ENCODE measurements around the gene MPDZ.

Gene MPDZ

DNA sequence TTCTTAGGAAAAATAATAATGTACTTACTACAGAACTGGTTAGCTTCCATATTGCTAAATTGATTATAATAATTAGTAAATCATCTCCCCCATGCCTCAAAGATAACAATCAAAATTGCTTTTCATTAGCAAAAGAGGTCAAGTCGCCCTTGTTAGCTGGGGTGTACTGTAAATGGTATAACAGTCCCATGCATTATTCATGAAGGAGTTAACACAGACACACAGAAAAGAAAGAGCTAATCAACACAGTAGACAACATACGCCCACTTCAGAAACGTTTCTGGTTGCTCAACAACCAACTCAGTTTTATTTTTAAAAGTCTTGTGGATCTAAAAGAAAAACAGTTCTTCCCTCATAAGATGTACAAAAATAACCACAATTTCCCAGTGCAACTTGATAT lies 100.2 kb downstream of the MPDZ start:
- DNase-seq: no peak

DNA sequence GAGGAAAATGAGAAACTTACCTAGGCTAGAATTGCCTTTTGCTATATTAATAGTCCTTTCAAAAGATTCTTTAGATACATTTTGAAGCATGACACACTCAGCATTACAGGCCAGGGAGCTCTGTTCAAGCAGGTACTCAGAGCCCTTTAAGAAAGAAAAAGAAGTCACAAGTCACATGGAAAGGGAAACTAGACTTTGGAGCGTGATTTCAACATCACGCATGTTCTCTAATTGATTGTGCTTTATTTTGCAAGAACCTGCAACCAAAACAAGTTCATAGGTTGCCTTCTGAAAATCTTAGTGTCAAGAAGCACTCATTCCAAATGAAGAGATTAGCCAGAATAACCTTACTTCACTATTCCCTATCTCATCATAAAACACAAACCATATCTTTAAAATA lies 103.8 kb downstream of the MPDZ start:
- DNase-seq: no peak

DNA sequence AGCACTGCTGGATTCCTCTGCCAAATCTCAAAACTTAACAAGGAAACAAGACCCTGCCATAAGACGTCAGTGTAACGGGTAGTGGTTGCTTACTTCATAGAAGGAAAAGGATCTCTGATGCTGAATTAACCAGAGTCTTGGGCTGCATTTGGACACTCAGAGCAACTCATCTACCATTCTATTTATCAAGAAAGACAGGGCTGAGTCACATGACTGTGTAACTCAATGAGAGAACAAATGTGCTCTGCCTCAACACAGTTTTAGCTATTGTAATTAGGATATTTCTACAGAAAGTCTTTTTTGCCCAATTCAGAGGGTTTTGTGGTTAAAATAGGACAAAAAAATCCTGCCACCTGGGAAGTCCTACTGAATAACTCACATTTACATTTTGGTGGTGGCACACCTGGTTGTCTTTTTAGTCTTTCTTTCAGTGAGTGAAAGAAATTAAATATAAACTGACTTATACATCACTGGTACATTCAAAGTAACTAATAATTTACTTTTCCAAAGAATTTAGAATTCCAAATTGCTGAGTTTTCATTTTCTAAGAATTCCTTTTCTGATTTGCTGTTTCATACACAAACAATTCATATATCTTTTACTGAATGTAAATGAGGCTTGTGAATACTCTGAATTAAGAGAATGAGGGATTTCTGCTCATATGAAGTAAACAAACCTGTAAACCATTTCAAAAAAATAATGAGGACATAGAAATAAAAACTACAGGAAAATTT lies 104.4 kb downstream of the MPDZ start:
- no peak for DNase-seq

GRCh38 chr9:13173553-13173952 lies 105.9 kb downstream of the MPDZ start:
- DNase-seq: no peak

GRCh38 chr9:13171261-13171660 lies 108.2 kb downstream of the MPDZ start:
- no peak for DNase-seq

DNA sequence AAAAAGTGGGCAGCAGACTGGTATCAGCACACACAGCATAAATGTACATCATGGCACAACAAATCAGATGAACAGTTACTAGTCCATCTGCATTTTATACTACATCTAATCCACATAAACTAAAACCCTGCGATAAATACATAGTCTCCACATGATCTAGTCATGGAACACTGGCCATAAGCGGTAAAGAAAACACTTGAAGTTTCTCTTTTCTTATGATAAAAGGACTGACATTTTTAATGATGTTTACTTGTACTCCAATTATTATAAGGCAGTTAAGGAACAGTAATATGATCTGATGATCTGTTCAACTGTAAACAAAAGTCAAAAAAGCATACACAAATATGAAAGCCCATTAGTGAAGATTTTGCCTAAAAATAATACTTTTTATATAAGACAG lies 112.5 kb downstream of the MPDZ start:
- DNase-seq: no peak

DNA sequence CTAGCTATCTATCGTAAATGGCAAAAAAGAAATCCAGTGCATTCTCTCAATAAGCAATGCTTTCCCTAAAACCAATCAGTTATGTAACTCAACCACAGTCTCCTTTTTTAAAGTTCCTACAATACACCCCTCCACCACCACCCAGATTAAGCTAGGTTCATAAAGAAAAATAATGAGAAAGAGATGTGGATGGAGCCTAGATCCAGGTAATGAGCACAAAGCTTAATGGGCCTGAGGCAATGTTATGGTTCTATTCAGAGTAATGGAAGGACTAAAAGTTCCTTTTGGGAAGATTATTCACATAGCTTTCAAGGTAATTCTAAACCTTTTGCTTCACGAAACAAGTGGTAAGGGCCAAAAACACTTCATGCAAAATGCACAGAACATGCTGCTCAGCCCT lies 113.5 kb downstream of the MPDZ start:
- no peak for DNase-seq

GRCh38 chr9:13165236-13165945 lies 114.1 kb downstream of the MPDZ start:
- no peak for DNase-seq

DNA sequence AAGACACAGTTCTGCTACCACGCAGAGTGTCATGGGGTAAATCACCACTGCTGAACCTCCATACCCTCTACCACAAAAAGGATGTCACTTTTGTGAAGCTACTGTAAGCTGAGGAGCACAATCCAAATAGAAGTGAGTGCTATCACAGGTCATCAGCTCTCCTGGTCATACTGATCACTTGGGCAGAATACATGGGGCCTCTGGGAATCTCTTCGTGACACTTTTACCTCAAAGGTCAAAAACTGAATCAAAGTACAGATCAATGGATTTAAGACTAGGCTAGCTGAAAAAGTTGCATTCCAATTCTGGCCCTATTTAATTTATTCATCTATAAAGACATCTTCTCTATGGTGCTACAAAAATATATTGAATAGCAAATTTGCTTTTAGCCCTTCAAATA lies 115.5 kb downstream of the MPDZ start:
- DNase-seq: no peak

DNA sequence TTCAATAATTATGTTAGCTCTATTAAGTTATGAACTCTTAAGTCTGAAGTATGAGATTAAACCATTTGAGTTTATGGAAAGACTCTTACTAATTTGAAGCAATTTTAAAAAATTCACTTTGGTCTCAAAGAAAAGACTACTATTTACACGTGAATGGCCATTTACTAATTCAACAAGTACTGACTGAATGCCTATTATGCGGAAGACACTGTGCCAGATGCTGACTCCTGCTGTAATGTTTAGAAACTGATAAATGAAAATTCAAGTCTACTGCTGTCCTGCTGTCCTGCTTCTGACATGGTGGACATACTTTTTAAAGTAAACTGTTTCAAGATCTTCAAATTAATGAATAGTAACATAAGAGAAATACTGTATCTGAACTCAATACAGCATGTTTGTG lies 116.2 kb downstream of the MPDZ start:
- no peak for DNase-seq

GRCh38 chr9:13160051-13160450 lies 119.4 kb downstream of the MPDZ start:
- DNase-seq: no peak

DNA sequence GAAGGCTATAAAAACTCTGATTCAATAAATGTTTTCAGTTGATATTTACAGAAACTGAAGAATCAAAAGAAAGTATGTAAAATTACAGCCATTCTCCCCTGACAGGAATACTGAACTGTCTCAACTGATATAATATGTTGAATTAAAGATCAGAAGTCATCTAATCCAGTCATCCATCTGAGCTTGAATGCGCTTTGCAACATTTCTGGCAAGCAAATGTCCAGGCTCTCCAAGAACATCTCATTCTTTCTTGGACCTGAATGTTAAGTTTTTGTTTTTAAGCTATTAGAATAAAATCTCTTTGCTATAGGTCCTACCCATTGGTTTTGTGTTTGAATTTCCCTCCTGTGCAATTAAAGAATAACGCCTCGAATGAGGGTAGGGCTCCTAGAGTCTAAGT lies 120.5 kb downstream of the MPDZ start:
- DNase-seq: no peak

DNA sequence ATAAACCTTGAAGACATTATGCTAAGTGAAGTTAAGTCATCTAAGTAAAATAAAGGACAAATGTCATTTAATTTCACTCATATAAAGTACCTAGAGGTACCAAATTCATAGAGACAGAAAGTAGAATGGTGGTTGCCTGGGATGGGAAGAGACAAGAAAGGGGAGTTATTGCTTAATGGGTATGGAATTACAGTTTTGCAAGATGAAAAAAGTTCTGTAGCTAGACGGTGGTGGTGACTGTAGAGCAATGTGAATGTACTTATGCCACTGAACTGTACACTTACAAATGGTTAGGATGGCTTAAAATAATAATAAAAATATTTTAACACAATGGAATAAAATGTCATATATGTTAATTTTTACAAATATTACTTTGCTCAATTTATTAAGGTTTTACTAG lies 128.0 kb downstream of the MPDZ start:
- DNase-seq: no peak

DNA sequence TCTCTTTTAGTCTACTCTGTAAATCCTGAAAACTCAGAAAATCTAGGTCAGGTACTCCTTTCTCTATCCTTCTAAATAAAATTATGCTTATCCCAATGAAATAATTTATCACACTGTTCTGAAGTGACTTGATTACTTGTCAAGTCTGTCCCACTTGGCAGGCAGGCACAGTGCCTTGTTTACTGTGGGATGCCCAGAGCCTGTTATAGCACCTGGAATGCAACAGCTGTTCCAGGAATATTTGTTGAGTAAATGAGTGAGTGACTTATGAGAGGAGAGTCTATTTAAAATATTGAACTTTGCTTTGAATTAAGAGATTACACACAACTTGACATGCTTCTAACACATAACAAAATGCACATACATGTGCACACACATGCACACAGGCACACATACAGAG lies 130.0 kb downstream of the MPDZ start:
- DNase-seq: no peak

GRCh38 chr9:13146840-13147239 lies 132.7 kb downstream of the MPDZ start:
- DNase-seq: no peak

GRCh38 chr9:13145340-13145739 lies 134.2 kb downstream of the MPDZ start:
- no peak for DNase-seq

- DNase-seq: no peak
Measured at GRCh38 chr9:13144166-13144775, 135.2 kb downstream of the MPDZ start.

GRCh38 chr9:13143281-13143680 lies 136.2 kb downstream of the MPDZ start:
- no peak for DNase-seq

- DNase-seq: no peak
Measured at GRCh38 chr9:13142776-13143175, 136.7 kb downstream of the MPDZ start.

- no peak for DNase-seq
Measured at GRCh38 chr9:13141629-13142028, 137.9 kb downstream of the MPDZ start.

- no peak for DNase-seq
Measured at GRCh38 chr9:13140843-13141592, 138.5 kb downstream of the MPDZ start.

DNA sequence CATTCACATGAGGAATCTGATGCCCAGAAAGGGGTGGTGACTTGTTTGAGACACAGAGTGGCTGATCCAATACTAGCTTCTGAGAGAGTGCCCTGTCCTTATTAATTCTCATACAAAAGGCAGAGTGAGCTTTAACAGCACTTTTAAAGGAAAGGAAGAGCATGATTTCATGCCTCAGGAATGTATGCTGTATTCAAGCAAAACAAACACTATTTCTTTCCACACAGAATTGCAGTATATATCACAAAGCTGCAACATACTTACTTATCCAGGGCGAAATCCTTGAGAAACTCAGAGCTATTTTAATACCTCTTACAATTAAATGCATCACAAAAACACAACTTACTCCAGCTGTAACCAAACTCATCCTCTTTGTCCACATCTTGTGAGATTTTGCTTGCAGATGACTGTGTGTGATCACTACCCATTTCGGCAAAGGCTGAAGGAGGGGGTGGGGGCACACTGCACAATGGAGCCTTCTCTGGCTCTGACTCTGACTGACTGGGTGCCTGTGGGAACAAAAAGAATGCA lies 139.8 kb downstream of the MPDZ start:
- DNase-seq: no peak

DNA sequence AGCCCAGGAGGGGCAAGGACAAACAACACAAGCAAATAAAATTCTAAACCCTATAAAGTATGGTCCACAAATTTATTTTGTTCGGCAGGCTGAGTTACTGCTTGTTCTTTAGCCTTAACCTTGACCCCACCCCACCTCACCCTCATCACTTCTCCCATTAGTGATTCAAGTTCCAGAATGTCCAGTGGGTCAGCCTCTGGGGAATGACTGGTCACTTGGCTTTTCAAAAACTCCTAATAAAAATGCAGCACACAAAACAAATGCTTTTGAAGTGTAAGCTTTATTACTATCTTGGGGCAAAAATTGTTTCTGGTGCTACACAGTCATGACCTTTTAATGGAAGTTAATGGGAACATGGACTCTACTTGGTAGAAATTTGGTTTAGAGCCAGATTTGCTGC lies 142.1 kb downstream of the MPDZ start:
- no peak for DNase-seq
